GM11168 (cell line): ENCODE data around the gene C1orf115.
"Not testable (repeated sequence)": the region's sequence is repeated elsewhere in the genome, so short reads cannot be mapped to it uniquely, and the experiment has no call there.

ENCODE experiments used
- in situ Hi-C: fragments of 300-500 bp; cut with MboI; formaldehyde crosslinking; loops from one replicate; pipeline ENCODE4 v1.12.0; 2022; ENCODE audit warnings: low sequenced_read_pairs; ENCODE audit not compliant: unreplicated experiment

Gene C1orf115

DNA sequence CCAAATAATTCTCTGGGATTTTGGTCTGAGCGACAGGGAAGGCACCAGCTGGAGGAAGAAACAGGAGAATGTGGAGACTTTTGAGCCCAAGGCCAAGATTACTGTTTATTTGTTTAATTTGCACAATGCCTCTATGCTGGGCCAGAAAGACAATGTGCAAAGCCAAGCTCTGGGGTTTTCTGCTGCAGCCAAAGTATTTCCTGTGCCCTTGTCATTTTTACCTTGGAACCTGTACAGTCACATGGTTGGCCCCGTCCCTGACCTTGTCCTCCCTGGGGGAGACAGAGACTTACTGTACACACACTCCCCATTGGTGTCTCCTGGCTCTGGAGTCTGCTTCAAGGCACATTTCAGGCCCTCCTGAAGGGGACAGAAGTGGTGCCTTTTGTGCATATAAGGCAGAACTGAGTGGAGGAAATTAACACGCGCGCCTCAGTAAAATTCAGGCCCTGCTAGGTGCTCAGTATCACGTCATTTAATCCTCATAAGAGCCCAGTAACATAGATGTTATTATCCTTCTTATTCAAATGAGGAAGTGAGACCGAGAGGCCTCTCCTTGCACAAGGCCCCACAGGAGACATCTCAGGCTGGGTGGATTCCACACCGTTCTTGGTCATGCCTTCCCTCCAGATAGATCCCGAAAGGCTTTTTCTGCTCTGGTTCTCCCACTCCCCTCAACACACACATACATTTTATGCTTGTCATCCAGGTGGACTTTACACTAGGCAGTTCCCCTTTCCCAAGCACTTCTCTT is 21.1 kb downstream of the C1orf115 start:
- in situ Hi-C loops = no loop called here

DNA sequence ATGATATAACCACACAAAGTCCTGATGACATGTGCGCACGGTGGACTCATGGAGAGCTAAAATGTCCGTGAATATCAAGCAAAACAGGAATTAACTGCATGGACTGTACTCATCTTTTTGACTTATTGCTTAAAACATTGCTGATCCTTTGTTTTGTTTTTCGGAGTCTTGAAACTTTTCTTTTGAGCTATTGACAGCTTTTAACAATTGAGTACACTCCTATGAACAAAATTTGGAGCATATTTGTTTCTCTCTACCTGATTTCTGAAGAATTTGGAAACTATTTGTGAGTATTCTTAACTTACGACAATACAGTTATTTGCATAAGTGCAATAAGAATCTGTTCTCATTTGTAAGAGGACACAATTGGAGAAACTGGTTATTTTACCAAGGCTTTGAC is 25.8 kb downstream of the C1orf115 start:
- in situ Hi-C loops = not testable (repeated sequence)

DNA sequence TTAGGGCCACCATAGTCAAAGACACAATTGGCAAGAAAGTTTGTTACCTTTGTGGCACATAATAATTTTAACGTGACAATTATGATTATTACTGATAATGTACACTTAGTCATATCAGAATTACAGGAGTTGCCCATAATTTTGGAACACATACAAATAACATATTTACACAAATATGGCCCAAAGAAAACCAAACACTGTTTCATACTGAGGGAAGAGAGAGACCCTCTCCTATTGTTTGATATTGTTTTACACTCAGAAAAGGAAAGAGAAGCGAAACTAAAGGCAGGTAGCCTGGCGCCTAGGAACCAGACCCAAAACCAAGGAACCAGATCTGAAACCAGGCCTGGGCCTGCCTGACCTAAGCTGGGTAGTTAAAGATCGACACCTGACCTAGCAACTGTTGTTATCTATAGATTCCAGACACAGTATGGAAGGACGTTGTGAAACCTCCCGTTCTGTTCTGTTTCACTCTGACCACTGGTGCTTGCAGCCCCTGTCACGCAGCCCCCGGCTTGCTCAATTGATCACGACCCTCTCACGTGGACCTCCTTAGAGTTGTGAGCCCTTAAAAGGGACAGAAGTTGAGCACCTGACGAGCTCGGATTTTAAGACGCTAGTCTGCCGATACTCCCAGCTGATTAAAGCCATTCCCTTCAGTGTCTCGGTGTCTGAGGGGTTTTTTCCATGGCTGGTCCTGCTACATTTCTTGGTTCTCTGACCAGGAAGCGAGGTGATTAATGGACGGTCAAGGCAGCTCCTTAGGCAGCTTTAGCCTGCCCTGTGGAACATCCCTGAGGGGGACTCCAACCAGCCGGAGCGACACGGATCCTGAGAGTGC is 27.9 kb downstream of the C1orf115 start:
- in situ Hi-C loops = no loop called here

DNA sequence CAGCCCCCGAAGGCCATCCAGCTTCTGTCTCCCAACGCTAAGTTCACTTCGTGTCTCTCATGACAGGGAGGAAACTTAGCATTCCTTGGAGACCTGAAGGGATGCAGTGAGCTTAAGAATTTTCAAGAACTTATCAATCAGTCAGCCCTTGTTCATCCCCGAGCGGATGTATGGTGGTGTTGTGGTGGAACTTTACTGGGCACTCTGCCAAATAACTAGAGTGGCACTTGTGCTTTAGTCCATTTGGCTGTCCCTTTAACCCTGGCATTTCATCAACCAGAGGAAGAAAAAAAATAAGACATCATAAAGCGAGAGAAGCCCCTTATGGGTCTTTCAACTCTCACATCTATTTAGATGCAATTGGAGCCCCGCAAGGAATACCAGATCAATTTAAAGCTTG is 31.1 kb downstream of the C1orf115 start:
- in situ Hi-C loops = not testable (repeated sequence)

DNA sequence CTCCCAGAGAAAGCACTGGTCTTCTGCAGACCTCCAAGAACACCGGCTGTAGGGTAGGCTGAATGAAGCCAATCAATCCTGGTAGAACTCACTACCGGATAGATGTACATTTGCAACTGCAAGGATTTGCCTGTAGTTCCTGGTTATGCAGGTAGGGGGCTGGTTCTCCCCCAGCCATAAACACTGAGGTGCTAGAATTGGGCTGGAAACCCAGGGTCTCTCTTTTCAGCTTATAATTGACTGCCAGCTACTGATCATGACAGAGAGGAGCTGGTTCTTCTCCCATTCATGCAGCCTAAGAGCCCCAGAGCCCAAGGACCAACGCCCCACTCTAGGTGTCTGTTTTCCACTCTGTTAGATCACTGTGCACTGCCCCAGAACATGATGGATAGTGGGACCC is 36.5 kb downstream of the C1orf115 start:
- in situ Hi-C loops = no loop called here

DNA sequence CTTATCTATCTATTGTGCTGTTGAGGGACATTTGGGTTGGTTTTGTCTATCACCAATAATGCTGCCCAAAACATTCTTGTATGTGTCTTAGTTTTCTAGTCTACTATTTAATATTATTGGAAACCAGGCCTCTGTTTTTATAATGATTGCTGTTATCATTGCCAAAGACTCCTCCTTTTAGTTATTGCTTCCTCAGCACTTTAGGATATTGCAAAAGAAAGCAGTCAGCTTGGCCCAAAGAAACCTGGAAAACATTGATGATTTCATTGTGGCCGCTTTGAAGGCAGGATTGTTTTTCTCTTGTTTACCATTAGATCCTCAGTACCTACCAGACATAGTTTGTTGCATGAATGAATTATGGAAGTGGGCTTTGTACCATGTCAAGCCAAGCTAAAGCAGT is 37.4 kb downstream of the C1orf115 start:
- in situ Hi-C loops = no loop called here

DNA sequence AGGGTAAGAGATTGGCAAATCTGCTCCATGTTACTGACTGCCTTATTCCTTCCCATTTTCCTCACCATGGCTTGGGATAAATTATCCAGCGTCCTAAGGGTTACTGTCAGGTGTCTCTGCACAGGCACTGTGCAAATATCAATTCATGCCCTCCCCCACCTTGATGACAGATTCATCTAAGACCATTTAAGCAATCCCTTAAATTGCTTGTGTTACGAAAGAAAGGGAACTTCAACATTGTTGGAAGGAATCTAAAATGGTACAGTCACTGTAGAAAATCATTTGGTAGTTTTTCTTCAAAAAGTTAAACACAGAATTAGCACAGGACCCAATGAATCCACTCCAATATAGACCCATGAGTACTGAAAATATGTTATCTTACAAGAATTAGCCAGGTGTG is 40.3 kb downstream of the C1orf115 start:
- in situ Hi-C loops = no loop called here

DNA sequence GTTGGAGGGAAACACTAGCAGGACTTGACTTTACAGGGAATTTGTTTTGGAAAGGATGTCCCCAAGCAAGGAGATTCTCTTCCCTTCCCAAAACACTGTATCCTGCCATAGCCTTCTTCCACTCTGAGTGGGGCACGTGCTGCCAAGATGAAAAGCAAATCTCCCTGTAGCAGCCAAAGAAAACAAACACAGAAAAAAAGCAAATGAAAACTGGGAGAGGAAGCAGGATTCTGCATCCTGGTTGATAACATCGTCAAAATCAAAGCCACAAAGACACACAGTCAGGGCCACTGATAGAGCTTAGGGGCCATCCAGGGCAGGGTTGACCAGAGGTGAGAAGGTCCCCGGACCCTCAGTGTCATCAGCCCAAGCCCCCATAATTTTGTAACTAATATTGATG is 42.0 kb downstream of the C1orf115 start:
- in situ Hi-C loops = no loop called here

DNA sequence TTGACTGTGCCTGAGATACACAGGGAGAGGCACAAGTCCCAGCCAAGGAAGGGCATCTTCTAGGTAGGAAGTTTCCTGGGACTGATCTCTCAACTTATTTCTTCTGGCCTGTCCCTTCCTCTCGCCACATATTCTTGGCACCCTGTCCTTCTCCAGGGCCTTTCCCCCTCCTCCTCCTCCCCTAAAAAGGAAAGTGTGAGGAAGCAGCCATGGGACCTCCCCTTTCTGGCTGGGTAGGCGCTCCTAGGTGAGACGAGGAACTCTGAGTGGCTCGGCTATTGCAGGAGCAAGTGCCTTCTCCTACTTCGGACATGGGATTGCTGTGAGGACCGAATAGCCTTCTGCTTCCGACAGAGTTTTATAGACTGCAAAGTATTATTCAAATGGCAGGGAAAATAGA is 42.5 kb downstream of the C1orf115 start:
- in situ Hi-C loops = no loop called here

DNA sequence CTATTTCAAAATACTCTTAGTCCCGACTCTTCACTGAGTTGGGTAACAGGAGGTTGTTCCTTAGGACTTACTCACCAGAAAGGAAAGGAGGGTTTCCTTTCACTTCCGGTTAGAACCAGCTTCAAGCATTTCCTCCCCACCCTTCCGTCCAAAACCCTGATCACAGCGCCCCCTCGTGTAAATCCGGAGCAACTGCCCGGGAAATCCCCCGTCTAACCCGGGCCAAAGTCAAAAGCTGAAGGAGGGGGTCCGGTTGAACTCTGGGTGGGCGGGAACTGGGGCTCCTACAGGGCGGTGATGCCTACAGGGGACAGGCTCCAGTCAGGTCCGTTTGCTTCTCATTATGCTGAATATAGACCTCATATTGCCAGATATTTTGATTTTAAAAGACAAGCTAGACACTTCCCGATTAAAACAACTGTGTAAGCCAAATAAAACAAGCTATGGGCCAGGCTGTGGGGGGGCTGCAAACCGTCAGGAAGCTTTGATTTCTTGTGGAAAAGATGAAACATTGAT is 43.0 kb downstream of the C1orf115 start:
- in situ Hi-C loops = no loop called here

DNA sequence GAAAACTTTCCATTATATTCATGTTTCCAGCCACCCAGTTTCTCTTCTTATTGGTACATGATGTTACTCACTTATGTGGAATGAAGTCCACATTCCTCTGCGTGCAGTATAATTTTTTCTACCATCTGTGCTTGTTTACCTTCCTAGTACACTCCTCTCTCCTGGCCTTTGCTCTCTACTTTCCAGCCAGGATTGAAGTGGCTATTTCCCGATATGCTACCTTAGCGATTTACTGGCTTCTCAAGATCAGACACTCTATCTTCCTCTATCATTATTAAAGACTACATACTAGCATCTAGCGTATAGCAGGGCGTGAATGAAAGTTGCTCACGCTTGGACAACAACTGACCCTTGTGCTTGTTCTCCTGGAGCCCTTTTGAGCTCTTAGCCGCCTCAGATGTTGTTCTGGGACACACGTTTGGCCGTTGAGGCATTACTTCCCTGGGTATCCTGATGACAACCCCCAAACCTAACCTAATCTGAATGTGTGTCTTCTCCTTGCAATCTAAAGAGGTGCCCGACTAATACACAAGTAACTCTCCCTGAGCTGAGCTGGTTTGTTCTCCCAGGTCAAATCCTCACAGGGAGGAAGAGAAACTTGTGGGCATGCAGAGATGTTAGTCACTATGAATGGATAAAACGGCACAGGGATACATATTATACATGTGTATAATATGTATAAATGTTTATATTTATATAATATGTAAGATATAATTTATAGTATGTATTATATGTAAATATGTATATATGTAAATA is 44.6 kb downstream of the C1orf115 start:
- in situ Hi-C loops = no loop called here

DNA sequence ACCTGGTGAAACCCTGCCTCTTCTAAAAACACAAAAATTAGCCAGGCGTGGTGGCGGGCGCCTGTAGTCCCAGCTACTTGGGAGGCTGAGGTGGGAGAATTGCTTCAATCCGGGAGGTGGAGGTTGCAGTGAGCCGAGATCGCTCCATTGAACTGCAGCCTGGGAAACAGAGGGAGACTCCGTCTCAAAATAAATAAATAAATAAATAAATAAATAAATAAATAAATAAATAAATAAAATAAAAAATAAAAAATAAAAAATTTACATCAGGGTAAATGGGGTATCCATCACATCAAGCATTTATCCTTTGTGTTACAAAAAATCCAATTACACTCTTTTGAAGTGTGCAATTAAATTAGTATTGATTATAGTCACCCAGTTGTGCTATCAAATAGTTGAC is 46.1 kb downstream of the C1orf115 start:
- in situ Hi-C loops = not testable (repeated sequence)

DNA sequence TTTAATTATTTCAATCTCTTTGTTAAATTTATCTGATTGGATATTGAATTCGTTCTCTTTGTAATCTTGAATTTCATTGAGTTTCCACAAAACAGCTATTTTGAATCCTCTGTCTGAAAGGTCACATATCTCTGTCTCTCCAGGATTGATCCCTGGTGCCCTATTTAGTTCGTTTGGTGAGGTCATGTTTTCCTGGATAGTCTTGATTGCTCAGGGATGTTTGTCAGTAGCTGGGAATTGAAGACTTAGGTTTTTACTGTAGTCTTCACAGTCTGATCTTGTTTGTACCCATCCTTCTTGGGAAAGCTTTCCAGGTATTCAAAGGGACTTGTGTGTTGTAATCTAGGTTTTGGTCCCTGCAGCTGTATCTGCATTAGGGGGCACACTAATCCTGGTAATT is 51.2 kb downstream of the C1orf115 start:
- in situ Hi-C loops = no loop called here

DNA sequence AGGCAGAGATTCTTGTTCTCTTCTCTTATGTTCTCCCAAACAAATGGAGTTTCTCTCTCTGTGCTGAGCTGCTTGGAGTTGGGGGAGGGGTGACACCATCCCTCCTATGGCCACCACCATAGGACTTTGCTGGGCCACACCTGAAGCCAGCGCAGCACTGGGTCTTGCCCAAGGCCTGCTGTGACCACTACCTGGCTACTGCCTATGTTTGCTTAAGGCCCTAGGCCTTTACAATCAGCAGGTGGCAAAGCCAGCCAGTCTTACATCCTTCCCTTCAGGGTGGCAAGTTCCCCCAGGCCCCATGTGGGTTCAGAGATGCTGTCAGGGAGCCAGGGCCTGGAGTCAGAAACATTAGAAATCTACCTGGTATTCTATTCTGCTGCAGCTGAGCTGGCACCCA is 51.7 kb downstream of the C1orf115 start:
- in situ Hi-C loops = no loop called here

DNA sequence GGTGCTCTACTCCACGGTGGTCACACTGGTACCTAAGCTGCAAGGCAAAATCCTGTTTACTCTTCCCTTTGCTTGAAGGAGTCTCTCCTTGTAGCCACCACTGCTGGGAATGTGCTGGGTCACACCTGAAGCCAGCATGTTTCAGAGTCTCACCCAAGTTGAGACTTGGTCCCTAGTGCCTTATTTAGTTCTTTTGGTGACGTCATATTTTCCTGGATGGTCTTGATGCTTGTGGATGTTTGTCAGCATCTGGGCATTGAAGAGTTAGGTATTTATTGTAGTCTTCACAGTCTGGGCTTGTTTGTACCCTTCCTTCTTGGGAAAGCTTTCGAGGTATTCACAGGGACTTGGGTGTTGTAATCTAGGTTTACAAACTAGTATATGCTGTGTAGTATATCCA is 52.4 kb downstream of the C1orf115 start:
- in situ Hi-C loops = no loop called here

DNA sequence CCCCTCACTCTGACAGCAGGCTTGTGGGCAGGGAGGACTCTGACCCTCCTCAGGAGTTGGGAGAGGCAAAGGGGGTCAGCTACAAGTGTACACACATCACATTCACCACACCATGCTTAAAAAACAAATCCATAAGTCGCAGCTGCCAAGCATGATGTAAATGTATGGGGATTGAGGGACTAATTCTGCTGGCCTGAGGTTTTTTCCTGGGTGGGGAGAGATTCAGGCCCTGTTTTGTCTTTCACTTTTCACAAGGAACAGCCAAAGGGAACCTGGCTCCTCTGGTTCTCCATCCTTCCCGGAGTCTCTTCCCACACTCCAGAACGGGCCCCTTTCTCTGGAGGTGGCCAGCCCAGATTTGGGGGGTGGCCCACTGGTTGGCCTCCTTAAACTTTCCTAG is 56.7 kb downstream of the C1orf115 start:
- in situ Hi-C loops = no loop called here

DNA sequence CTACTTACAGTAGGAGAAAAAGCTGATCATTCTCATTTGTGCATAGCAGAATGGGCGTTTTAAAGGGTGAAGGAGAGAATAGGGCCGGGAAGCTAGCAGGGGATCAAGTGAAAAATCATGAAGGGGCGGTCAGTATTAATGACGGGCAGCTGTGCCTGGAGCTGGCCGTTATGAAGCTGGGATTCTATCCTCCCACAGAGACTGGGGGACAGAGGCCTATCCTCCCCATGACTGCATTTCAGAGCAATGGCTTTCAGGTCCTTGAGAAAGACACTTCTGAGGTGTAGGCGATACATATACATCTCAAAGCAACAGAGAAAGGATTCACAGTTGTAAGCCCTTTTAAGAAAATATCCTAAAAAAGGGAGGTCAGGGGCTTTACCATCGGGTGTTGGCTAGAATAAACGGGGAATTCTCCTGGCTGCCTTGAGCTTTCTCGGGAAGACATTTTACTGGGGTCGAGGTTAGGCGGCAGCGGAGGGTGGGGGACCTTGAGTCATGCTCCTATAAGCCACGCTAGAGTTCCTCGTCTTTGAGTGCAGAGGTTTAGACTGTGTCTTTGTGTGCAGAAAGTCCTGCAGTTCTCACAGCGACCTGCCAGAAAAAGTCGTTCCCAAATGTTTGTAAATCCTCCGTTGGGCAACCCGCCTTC is 57.4 kb downstream of the C1orf115 start:
- in situ Hi-C loops = no loop called here

DNA sequence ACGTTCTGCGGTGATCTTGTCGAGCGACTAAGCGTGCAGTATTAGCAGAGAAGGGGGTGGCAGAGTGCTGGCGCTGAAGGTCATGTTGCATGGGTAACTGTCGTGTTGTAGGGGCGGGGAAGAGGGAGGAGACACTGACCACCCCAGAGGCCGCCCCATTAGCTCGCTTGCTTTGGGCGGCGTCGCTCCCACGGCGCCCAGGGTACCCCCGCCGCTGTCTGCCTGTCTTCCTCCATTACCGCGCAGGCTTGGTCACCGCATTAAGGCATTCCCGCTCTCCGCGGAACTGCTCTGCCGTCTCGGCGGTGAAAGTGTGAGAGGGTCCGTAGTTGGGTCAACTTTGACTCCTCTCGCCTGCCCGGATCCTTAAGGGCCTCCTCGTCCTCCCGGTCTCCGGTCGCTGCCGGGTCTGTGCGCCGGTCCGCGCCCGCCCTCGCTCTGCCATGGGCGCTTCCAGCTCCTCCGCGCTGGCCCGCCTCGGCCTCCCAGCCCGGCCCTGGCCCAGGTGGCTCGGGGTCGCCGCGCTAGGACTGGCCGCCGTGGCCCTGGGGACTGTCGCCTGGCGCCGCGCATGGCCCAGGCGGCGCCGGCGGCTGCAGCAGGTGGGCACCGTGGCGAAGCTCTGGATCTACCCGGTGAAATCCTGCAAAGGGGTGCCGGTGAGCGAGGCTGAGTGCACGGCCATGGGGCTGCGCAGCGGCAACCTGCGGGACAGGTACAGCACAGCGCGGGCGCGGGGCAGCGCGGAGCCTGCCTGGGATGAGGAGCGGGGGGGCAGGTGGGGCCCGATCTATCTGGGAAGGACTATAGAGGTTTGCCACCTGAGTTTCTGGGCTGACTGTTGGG is 58.1 kb downstream of the C1orf115 start, which contains the start of gene MTARC2:
Gene MTARC2 (plus strand): TSS at position 234 of the 846 bp plus-strand sequence. CDS start 210 bp downstream, at position 444.
- in situ Hi-C loops = no loop called here
